Left renal pelvis (tissue), 4 donors: ENCODE data around the gene CDH13. TPM values are rescaled to one million over a fixed set of nuclear protein-coding genes. Genes with fewer than 3 reads are reported as not detected.

Experiments used
- DNase-seq, 4 donors: peaks; one replicate each; pipeline ENCODE4 v3.0.0-alpha.2; 2013; ENCODE audit warnings: low read depth in 4 of 4, low spot score in 3 of 4
- polyA plus RNA-seq, 4 donors: library from polyadenylated mRNA; unstranded; fragments of 120-200 nt; gene quantifications; one replicate each; pipeline ENCODE4 v1.2.1, GENCODE V29; 2013; ENCODE audit not compliant: insufficient read length in 4 of 4

CDH13 gene
- polyA plus RNA-seq, 4 donors, result 4.9 to 18.0 (median 11.3) TPM

- no peak for DNase-seq
Observed at GRCh38 chr16:82735186-82735585, 108.4 kb downstream of the CDH13 start.

- DNase-seq, result no peak
Observed at GRCh38 chr16:82735673-82736091, 108.9 kb downstream of the CDH13 start.

GRCh38 chr16:82736224-82736623, 109.5 kb downstream of the CDH13 start:
- no peak for DNase-seq

GRCh38 chr16:82738699-82739098, 111.9 kb downstream of the CDH13 start:
- no peak for DNase-seq

GRCh38 chr16:82741073-82741615, 114.4 kb downstream of the CDH13 start:
- DNase-seq, result no peak

- DNase-seq, result no peak
Observed at GRCh38 chr16:82744958-82745357, 118.2 kb downstream of the CDH13 start.

GRCh38 chr16:82748026-82748425, 121.3 kb downstream of the CDH13 start:
- no peak for DNase-seq

GRCh38 chr16:82750068-82750467, 123.3 kb downstream of the CDH13 start:
- no peak for DNase-seq

GRCh38 chr16:82751020-82751419, 124.3 kb downstream of the CDH13 start:
- no peak for DNase-seq

- DNase-seq, result no peak
Observed at GRCh38 chr16:82752172-82752571, 125.4 kb downstream of the CDH13 start.

- no peak for DNase-seq
Observed at GRCh38 chr16:82753821-82754220, 127.1 kb downstream of the CDH13 start.

GRCh38 chr16:82754716-82755513, 128.1 kb downstream of the CDH13 start:
- no peak for DNase-seq

- no peak for DNase-seq
Observed at GRCh38 chr16:82755570-82756282, 129.0 kb downstream of the CDH13 start.

- no peak for DNase-seq
Observed at GRCh38 chr16:82756283-82756599, 129.5 kb downstream of the CDH13 start.

GRCh38 chr16:82758406-82758805, 131.6 kb downstream of the CDH13 start:
- no peak for DNase-seq

GRCh38 chr16:82758904-82759303, 132.1 kb downstream of the CDH13 start:
- no peak for DNase-seq

- no peak for DNase-seq
Observed at GRCh38 chr16:82761236-82761635, 134.5 kb downstream of the CDH13 start.

- no peak for DNase-seq
Observed at GRCh38 chr16:82761858-82762257, 135.1 kb downstream of the CDH13 start.

GRCh38 chr16:82763371-82763770, 136.6 kb downstream of the CDH13 start:
- no peak for DNase-seq

- DNase-seq, result no peak
Observed at GRCh38 chr16:82767198-82767597, 140.4 kb downstream of the CDH13 start.

GRCh38 chr16:82767808-82768207, 141.0 kb downstream of the CDH13 start:
- no peak for DNase-seq

- no peak for DNase-seq
Observed at GRCh38 chr16:82769845-82770244, 143.1 kb downstream of the CDH13 start.
